Hepatocyte (in vitro differentiated cells): ENCODE data around the gene IMMP2L. TPM values are rescaled to one million over a fixed set of nuclear protein-coding genes. Genes with fewer than 3 reads are reported as not detected.

Source experiments
- DNase-seq: peaks from one replicate; pipeline ENCODE4 v3.0.0-alpha.2; 2016; ENCODE audit warnings: low spot score
- H2AFZ ChIP-seq: fragments of 200-600 bp; sonication (generic); 2 replicates; pipeline ENCODE4 v1.6.0; 2016; ENCODE audit warnings: antibody characterized with exemption, mild to moderate bottlenecking
- H3K27ac ChIP-seq: fragments of 200-600 bp; sonication (generic); 2 replicates; pipeline ENCODE4 v1.5.1; 2016; ENCODE audit warnings: mild to moderate bottlenecking
- H3K27me3 ChIP-seq: fragments of 200-600 bp; sonication (generic); 2 replicates; pipeline ENCODE4 v1.6.1; 2016
- H3K36me3 ChIP-seq: fragments of 200-600 bp; sonication (generic); replicated peaks from 2 replicates; pipeline ENCODE4 v1.5.1; 2016; ENCODE audit warnings: low read depth; ENCODE audit not compliant: insufficient read depth
- H3K4me1 ChIP-seq: fragments of 200-600 bp; sonication (generic); 2 replicates; pipeline ENCODE4 v1.5.1; 2016; ENCODE audit warnings: mild to moderate bottlenecking, moderate library complexity; ENCODE audit not compliant: insufficient read depth
- H3K4me2 ChIP-seq: fragments of 200-600 bp; sonication (generic); 2 replicates; pipeline ENCODE4 v1.6.0; 2016
- H3K4me3 ChIP-seq: fragments of 200-600 bp; sonication (generic); 2 replicates; pipeline ENCODE4 v1.5.1; 2016; ENCODE audit warnings: mild to moderate bottlenecking
- H3K79me2 ChIP-seq: fragments of 200-600 bp; sonication (generic); 2 replicates; pipeline ENCODE4 v1.6.0; 2017; ENCODE audit warnings: mild to moderate bottlenecking
- H3K9me2 ChIP-seq: fragments of 200-600 bp; sonication (generic); replicated peaks from 2 replicates; pipeline ENCODE4 v1.6.0; 2017; ENCODE audit warnings: mild to moderate bottlenecking; ENCODE audit not compliant: insufficient read depth
- H3K9me3 ChIP-seq: fragments of 200-600 bp; sonication (generic); 2 replicates; pipeline ENCODE4 v1.5.1; 2016; ENCODE audit warnings: low read depth, mild to moderate bottlenecking
- H4K20me1 ChIP-seq: fragments of 200-600 bp; sonication (generic); 2 replicates; pipeline ENCODE4 v1.6.0; 2016; ENCODE audit warnings: mild to moderate bottlenecking; ENCODE audit not compliant: insufficient read depth, poor library complexity, severe bottlenecking
- CTCF ChIP-seq: fragments of 200-600 bp; sonication (generic); IDR thresholded peaks from 2 replicates; pipeline ENCODE4 v1.5.1; 2016; ENCODE audit warnings: antibody characterized with exemption, mild to moderate bottlenecking; ENCODE audit not compliant: poor library complexity
- EZH2 ChIP-seq: fragments of 200-600 bp; sonication (generic); IDR thresholded peaks from 2 replicates; pipeline ENCODE4 v1.6.1; 2016; ENCODE audit warnings: antibody characterized with exemption, mild to moderate bottlenecking, borderline replicate concordance
- EZH2phosphoT487 ChIP-seq: fragments of 200-600 bp; sonication (generic); IDR thresholded peaks from one replicate; pipeline ENCODE4 v1.6.1; 2018; ENCODE audit warnings: antibody characterized with exemption, mild to moderate bottlenecking, low read depth, moderate library complexity; ENCODE audit not compliant: unreplicated experiment, severe bottlenecking
- WGBS: methylation state at CpG from one replicate; pipeline ENCODE4 v1.1.6; 2016; ENCODE audit warnings: low lambda C conversion rate; ENCODE audit errors: missing lambda C conversion rate; 5-methylcytosine and 5-hydroxymethylcytosine counted together
- polyA plus RNA-seq: library from polyadenylated mRNA; unstranded; fragments of >200 nt; fragmentation: Nextera tagmentation; extraction: Ambion mirVana; gene quantifications from 2 replicates; pipeline ENCODE4 v1.2.1, GENCODE V29; 2016
- total RNA-seq: library from RNA; depleted of rRNA; stranded (reverse); fragments of >200 nt; gene quantifications from 2 replicates; pipeline ENCODE4 v1.2.3, GENCODE V29; 2014

The IMMP2L gene
- total and polyA plus RNA-seq, 2 experiments from 2014 or later = 13.3 to 17.6 TPM

- H4K20me1 ChIP-seq = no peaks in the 10 kb centered on the region
- no peaks in the 10 kb centered on the region for H3K9me2 ChIP-seq
- no peak for DNase-seq
- no peak overlapping the region for H2AFZ ChIP-seq
- 90% methylated on average over 2 of the region's 2 CpGs for WGBS
- no peaks in the 10 kb centered on the region for H3K9me3 ChIP-seq
- no peaks in the 10 kb centered on the region for H3K27me3 ChIP-seq
- no peak overlapping the region for H3K27ac ChIP-seq
- no peak for TF ChIP-seq CTCF
- no peaks in the 10 kb centered on the region for H3K36me3 ChIP-seq
- no peaks in the 10 kb centered on the region for H3K79me2 ChIP-seq
- H3K4me3 ChIP-seq = no peak overlapping the region
- H3K4me1 ChIP-seq = no peaks in the 10 kb centered on the region
- no peak overlapping the region for H3K4me2 ChIP-seq
These were observed 519.5 kb downstream of the IMMP2L start for GRCh38 chr7:111042842-111043241.

GRCh38 chr7:111041577-111041976 lies 520.7 kb downstream of the IMMP2L start:
- Histone ChIP-seq H3K4me1 (no peaks in the 10 kb centered on the region), H3K79me2 (no peaks in the 10 kb centered on the region), H3K27me3 (no peaks in the 10 kb centered on the region), H3K9me2 (no peaks in the 10 kb centered on the region), H3K27ac (no peak overlapping the region), H3K4me2 (no peak overlapping the region), H3K4me3 (no peak overlapping the region), H3K9me3 (no peaks in the 10 kb centered on the region), H2AFZ (no peak overlapping the region), H4K20me1 (no peaks in the 10 kb centered on the region), H3K36me3 (no peaks in the 10 kb centered on the region)
- no peak for TF ChIP-seq CTCF
- TF ChIP-seq EZH2phosphoT487 = no peak
- TF ChIP-seq EZH2 = no peak
- DNase-seq = no peak
- 74% methylated on average over 2 of the region's 2 CpGs for WGBS

- Histone ChIP-seq H3K27me3 (no peaks in the 10 kb centered on the region), H3K36me3 (no peaks in the 10 kb centered on the region), H2AFZ (no peak overlapping the region), H4K20me1 (no peaks in the 10 kb centered on the region), H3K27ac (no peak overlapping the region), H3K4me2 (no peak overlapping the region), H3K9me2 (no peaks in the 10 kb centered on the region), H3K4me3 (no peak overlapping the region), H3K9me3 (no peaks in the 10 kb centered on the region), H3K79me2 (no peaks in the 10 kb centered on the region), H3K4me1 (no peaks in the 10 kb centered on the region)
- DNase-seq = no peak
- TF ChIP-seq EZH2 (no peak), EZH2phosphoT487 (no peak), CTCF (no peak)
- WGBS = 86% methylated on average over 3 of the region's 3 CpGs
These were observed 524.1 kb downstream of the IMMP2L start for GRCh38 chr7:111038185-111038584.

GRCh38 chr7:111031916-111032315 lies 530.4 kb downstream of the IMMP2L start:
- H3K36me3 ChIP-seq = no peaks in the 10 kb centered on the region
- DNase-seq = no peak
- WGBS = 96% methylated on average over 7 of the region's 7 CpGs
- no peaks in the 10 kb centered on the region for H3K9me2 ChIP-seq
- H3K4me1 ChIP-seq = peaks cover 7% of the 10 kb centered on the region
- H4K20me1 ChIP-seq = no peaks in the 10 kb centered on the region
- no peaks in the 10 kb centered on the region for H3K27me3 ChIP-seq
- no peak overlapping the region for H3K4me3 ChIP-seq
- no peak overlapping the region for H2AFZ ChIP-seq
- H3K79me2 ChIP-seq = no peaks in the 10 kb centered on the region
- no peaks in the 10 kb centered on the region for H3K9me3 ChIP-seq
- no peak overlapping the region for H3K4me2 ChIP-seq
- H3K27ac ChIP-seq = no peak overlapping the region
- TF ChIP-seq CTCF (no peak), EZH2 (no peak), EZH2phosphoT487 (no peak)
